LNCaP clone FGC (cell line): Measurements from ENCODE around the gene CALD1.

Experiments
- DNase-seq: peaks from one replicate; pipeline ENCODE4 v3.0.0-alpha.2; 2011; ENCODE audit warnings: low read depth
- H3K4me3 ChIP-seq: 2 replicates; pipeline ENCODE4 v1.5.1; 2011; ENCODE audit warnings: mild to moderate bottlenecking, low read depth, low read length, control low read depth
- TF ChIP-seq, protein P1 (sequence below): IDR thresholded peaks from 2 replicates; pipeline ENCODE4 v1.5.1; 2012; ENCODE audit warnings: mild to moderate bottlenecking; ENCODE audit not compliant: control insufficient read depth, insufficient read depth; ENCODE audit errors: extremely low read depth

Gene CALD1

DNA sequence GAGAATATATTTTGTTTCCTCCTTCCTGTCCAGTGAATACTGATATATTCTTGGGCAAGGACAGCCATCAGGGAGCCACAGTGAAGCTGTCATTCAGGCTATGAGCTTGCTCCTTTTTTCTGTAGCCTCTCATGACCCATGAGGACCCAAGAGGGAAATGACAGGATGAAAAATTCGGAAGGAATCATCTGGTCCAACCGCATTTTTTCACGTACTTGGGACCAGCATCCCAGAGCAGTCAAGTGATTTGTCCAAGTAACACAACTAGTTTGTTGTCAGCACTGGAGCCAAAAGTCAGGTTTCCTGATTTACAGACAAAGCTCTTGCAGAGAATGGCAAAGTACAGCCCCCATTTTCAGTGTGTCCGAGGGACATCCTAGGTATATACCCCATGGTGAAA, 159.7 kb downstream of the CALD1 start:
- DNase-seq: no peak
- TF ChIP-seq, protein P1, sequence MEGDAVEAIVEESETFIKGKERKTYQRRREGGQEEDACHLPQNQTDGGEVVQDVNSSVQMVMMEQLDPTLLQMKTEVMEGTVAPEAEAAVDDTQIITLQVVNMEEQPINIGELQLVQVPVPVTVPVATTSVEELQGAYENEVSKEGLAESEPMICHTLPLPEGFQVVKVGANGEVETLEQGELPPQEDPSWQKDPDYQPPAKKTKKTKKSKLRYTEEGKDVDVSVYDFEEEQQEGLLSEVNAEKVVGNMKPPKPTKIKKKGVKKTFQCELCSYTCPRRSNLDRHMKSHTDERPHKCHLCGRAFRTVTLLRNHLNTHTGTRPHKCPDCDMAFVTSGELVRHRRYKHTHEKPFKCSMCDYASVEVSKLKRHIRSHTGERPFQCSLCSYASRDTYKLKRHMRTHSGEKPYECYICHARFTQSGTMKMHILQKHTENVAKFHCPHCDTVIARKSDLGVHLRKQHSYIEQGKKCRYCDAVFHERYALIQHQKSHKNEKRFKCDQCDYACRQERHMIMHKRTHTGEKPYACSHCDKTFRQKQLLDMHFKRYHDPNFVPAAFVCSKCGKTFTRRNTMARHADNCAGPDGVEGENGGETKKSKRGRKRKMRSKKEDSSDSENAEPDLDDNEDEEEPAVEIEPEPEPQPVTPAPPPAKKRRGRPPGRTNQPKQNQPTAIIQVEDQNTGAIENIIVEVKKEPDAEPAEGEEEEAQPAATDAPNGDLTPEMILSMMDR: no peak
- H3K4me3 ChIP-seq: no peak overlapping the region

DNA sequence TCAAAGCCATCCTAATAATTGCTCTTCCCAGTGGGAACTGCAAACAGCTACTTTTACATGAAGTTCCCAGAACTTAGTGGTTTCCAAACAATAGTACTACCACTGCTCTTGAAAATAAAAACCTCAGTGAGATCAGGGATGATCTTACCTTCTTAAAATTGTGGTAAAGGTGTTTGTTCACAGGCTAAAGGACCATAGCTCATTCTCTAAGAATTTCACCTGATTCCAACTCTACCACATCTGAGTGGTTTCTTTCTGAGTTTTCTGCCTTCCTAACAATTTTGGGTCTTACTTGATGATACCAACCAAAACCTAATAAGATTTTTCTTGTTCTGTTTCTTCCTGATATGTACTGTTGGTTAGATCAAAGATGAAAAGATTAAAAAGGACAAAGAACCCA, 161.3 kb downstream of the CALD1 start:
- no peak overlapping the region for H3K4me3 ChIP-seq
- DNase-seq: no peak
- TF ChIP-seq, protein P1: no peak

DNA sequence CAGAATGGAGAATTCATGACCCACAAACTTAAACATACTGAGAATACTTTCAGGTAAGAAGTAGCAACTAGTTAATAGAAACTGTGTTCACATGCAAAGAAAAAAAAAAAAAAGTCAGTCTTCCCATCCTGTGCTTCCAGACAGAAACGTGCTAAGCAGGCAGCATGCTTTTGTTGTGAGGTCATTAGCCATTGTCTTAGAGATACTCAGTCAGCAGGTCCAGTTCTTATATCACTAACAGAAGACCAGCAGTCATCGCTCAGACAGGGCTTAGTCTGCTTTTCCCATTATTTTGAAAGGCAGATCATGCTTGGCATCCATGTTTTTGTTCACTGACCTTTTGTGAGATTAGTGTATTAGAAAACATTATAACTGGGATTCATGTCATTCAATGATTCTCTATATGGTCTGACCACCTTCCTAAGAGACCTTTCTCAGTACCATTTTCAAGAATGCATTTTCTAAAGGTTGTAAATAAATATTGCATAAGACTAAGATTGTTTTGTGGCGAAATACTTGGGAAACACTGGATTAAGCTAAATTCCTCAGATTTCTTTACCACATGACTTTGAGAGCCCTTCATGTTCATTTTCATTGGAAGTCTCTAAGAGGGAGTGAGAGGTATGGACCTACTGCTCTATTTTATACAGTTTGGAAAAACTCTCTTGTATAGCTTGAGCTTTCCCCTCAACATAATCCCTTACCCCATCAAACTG, 161.9 kb downstream of the CALD1 start:
- no peak for DNase-seq
- no peak overlapping the region for H3K4me3 ChIP-seq
- TF ChIP-seq, protein P1: no peak

DNA sequence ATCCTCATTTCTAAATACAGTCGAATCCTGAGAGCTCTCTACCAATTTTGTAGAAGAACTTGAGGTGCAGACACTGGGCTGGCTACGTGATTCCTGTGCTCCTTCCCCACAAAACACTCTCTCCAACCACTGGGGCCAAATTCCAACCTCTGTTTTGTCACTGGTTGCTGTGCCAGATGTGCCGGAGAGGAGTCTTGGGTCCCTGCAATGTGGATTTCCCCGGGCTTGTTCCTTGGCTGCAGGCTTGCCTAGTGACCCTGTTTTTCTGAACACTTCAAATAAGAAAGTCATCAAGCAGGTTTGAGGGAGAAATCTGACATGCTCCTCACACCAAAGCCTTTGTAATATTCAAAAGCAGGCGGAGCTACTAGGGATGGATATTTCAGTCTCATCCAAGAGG, 162.5 kb downstream of the CALD1 start:
- DNase-seq: no peak
- H3K4me3 ChIP-seq: no peak overlapping the region
- TF ChIP-seq, protein P1: no peak

DNA sequence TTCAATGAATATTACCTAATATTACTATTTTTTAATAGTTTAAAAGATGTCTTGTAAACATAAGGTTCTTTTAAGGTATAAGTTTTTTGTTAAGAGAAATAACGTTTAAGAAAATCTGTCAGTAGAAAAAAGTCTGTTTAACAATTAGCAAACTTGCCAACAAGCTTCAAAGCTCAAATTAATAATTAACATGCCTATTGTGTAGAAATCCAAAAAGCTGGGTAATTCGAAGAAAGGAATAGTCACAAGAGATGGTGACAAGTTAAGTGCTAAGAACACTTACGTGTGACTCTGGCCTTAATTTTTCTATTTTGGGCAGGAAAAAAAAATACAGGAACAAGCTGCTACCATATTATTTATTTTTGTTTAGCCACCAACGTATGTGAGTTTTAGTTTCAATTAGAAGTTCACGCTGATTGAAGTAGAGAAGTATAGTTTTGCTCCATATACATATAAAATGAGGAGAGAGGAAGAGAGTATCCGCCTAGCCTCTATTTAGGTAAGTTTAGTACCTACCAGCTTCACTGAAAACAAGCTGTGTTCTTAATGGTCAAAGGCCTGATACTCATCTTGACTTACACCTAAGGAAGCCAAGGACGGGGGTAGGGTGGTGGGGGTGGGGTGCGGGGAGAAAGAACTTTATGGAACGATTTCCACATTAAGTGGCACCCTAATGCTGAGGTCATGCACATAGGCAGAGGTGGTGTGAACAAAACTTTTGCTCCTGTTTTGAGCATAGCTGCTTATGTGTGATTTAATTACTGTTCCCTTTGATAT, 163.4 kb downstream of the CALD1 start:
- TF ChIP-seq, protein P1: no peak
- no peak for DNase-seq

DNA sequence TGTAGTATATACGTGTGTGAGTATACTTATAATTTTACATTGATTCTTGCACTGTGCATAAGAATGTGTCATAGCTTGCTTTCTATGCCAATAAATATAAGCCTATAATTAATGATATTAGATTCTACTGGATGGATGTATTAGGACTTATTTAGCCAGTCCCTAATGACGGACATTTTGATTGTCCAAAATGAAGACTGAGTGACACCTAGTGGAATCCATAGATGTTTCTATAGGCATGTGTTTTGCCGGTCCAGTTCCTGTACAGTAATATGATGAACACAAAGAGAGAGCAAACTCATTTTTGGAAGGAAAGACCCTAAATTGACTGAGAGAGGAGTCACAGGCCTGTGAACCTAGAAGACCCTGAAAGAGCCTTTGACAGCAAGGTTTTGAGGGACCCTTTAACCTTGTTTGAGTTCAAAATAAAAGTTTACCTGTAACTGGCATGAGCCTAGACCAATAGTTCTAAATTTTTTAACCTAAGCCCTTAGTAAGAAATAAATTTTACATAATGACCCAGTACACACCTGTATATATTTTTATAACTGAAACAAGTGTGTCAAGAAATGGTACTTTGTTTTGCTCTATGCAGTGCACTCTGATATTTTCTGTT, 164.5 kb downstream of the CALD1 start:
- DNase-seq: peak; percentile 46
- TF ChIP-seq, protein P1: peak; percentile 73
- H3K4me3 ChIP-seq: no peak overlapping the region

More for the DNA sequence above, 163.4 kb downstream of the CALD1 start:
- H3K4me3 ChIP-seq: no peak overlapping the region
